Chondrocyte (in vitro differentiated cells): ENCODE results near the gene SPON2. TPM values are rescaled to one million over a fixed set of nuclear protein-coding genes. Genes with fewer than 3 reads are reported as not detected.
A peak's percentile ranks its signal among the peaks of the same experiment; 100 is the strongest.

Source experiments
- DNase-seq: peaks from one replicate; pipeline ENCODE4 v3.0.0; 2021; ENCODE audit warnings: mixed read lengths, low spot score
- H3K27ac Mint-ChIP-seq: one replicate; pipeline ENCODE4 v1.8.0; 2021; ENCODE audit warnings: mild to moderate bottlenecking, moderate library complexity, mixed read lengths; ENCODE audit not compliant: unreplicated experiment
- H3K27me3 Mint-ChIP-seq: 2 replicates; pipeline ENCODE4 v1.8.0; 2021; ENCODE audit warnings: low read depth, mixed read lengths
- H3K36me3 Mint-ChIP-seq: 2 replicates; pipeline ENCODE4 v1.8.0; 2021; ENCODE audit warnings: low read depth, mixed read lengths
- H3K4me1 Mint-ChIP-seq: 2 replicates; pipeline ENCODE4 v1.8.0; 2021; ENCODE audit warnings: low read depth, mild to moderate bottlenecking, mixed read lengths
- H3K4me3 Mint-ChIP-seq: one replicate; pipeline ENCODE4 v1.8.0; 2021; ENCODE audit warnings: mild to moderate bottlenecking, moderate library complexity, mixed read lengths; ENCODE audit not compliant: unreplicated experiment
- H3K9me3 Mint-ChIP-seq: 2 replicates; pipeline ENCODE4 v1.8.0; 2021; ENCODE audit warnings: low read depth, mixed read lengths
- total RNA-seq: library from RNA; stranded (reverse); gene quantifications from 3 replicates; pipeline ENCODE4 v1.2.1, GENCODE V29; 2021
- TF ChIP-seq, protein P1 (sequence below): fragments of 200-600 bp; sonication (generic); IDR thresholded peaks from 2 replicates; pipeline ENCODE4 v1.5.0; 2021; ENCODE audit warnings: antibody characterized with exemption, mild to moderate bottlenecking, moderate library complexity

The SPON2 gene
- total RNA-seq, 1 donor from 2014 or later = 158 TPM

- TF ChIP-seq, protein P1, sequence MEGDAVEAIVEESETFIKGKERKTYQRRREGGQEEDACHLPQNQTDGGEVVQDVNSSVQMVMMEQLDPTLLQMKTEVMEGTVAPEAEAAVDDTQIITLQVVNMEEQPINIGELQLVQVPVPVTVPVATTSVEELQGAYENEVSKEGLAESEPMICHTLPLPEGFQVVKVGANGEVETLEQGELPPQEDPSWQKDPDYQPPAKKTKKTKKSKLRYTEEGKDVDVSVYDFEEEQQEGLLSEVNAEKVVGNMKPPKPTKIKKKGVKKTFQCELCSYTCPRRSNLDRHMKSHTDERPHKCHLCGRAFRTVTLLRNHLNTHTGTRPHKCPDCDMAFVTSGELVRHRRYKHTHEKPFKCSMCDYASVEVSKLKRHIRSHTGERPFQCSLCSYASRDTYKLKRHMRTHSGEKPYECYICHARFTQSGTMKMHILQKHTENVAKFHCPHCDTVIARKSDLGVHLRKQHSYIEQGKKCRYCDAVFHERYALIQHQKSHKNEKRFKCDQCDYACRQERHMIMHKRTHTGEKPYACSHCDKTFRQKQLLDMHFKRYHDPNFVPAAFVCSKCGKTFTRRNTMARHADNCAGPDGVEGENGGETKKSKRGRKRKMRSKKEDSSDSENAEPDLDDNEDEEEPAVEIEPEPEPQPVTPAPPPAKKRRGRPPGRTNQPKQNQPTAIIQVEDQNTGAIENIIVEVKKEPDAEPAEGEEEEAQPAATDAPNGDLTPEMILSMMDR = peak; percentile 94
- Mint-ChIP-seq H3K9me3 (peaks cover 5% of the 10 kb centered on the region), H3K4me1 (peaks cover 25% of the 10 kb centered on the region), H3K36me3 (peaks cover 12% of the 10 kb centered on the region), H3K27ac (no peak overlapping the region), H3K27me3 (peaks cover 5% of the 10 kb centered on the region), H3K4me3 (peak overlapping the region; percentile 65)
- peak; percentile 94 for DNase-seq
Measured at GRCh38 chr4:1167244-1167949, 5.0 kb downstream of the SPON2 start.

GRCh38 chr4:1166509-1167243 is 5.7 kb downstream of the SPON2 start:
- Mint-ChIP-seq H3K9me3 (peaks cover 5% of the 10 kb centered on the region), H3K4me3 (peak overlapping the region; percentile 65), H3K27me3 (peaks cover 5% of the 10 kb centered on the region), H3K27ac (no peak overlapping the region), H3K4me1 (peaks cover 24% of the 10 kb centered on the region), H3K36me3 (peaks cover 12% of the 10 kb centered on the region)
- no peak for DNase-seq
- TF ChIP-seq, protein P1 = no peak

DNA sequence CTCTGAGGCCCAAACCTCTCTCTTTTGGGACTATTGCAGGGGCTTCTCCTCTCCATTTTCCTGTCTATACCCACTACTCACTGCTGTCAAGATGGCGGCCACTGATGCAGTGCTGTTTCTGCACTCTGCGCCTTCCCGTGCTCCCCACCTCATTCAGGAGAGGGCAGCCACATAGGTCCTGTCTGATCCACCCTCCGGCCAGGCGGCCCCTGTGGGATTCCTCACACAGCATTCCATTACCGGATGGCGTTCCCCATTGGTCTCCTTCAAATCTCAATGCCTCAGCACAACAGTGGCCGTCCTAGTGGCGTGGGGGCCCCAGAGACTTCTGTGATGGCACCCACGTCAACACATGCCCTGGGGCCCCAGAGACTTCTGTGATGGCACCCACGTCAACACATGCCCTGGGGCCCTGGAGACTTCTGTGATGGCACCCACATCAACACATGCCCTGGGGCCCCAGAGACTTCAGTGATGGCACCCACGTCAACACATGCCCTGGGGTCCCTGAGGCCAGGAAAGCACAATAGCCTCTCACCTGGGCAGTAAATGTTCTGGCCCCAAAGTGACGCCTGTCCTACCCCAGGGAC is 7.3 kb downstream of the SPON2 start:
- peaks cover 4% of the 10 kb centered on the region for H3K27me3 Mint-ChIP-seq
- TF ChIP-seq, protein P1 = no peak
- H3K27ac Mint-ChIP-seq = no peak overlapping the region
- no peak overlapping the region for H3K4me3 Mint-ChIP-seq
- no peak for DNase-seq
- peaks cover 16% of the 10 kb centered on the region for H3K4me1 Mint-ChIP-seq
- peaks cover 5% of the 10 kb centered on the region for H3K9me3 Mint-ChIP-seq
- peaks cover 7% of the 10 kb centered on the region for H3K36me3 Mint-ChIP-seq

GRCh38 chr4:1164444-1164843 is 7.9 kb downstream of the SPON2 start:
- TF ChIP-seq, protein P1 = no peak
- H3K27ac Mint-ChIP-seq = no peak overlapping the region
- no peak for DNase-seq
- peaks cover 5% of the 10 kb centered on the region for H3K9me3 Mint-ChIP-seq
- no peak overlapping the region for H3K4me3 Mint-ChIP-seq
- H3K4me1 Mint-ChIP-seq = peaks cover 16% of the 10 kb centered on the region
- H3K36me3 Mint-ChIP-seq = peaks cover 6% of the 10 kb centered on the region
- H3K27me3 Mint-ChIP-seq = peaks cover 6% of the 10 kb centered on the region

DNA sequence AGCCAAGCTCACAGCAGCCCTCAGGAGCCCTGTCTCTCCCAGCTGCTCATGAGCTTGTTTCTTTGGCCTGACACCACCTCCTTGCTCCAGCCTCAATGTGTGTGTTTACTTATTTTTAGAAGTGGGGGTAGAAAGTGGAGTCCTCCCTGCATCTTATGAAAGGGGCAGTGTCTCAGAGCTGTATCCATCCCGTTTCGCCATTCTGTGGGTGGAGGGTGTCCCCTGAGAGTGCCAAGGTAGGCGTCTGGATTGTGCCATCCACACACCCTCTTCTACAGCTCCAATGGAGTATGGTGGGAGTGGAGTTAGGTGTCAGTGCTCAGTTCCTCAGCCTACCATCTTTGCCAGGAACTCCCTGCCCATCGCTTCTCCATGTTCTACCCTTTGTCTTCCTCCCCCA is 8.3 kb downstream of the SPON2 start:
- Mint-ChIP-seq H3K27me3 (peaks cover 6% of the 10 kb centered on the region), H3K9me3 (peaks cover 5% of the 10 kb centered on the region), H3K4me3 (no peak overlapping the region), H3K27ac (no peak overlapping the region), H3K4me1 (peaks cover 16% of the 10 kb centered on the region), H3K36me3 (peaks cover 6% of the 10 kb centered on the region)
- DNase-seq = no peak
- TF ChIP-seq, protein P1 = no peak
